Measurements from ENCODE around the gene MMP15. TPM values are rescaled to one million over a fixed set of nuclear protein-coding genes. Genes with fewer than 3 reads are reported as not detected.

The MMP15 gene
- total and polyA plus RNA-seq, 4 donors = 19.5 to 44.5 (median 29.4) TPM

- peak; percentile 72 to 73 (median 73) for DNase-seq
- H3K27ac ChIP-seq (ENCODE audit: low read depth in 1 of 2, low read length in 1 of 2) = no peak overlapping the region
- WGBS, 2 donors = 59 to 67% methylated on average over 8 of the region's 8 CpGs
- peak; percentile 70 for TF ChIP-seq CTCF (IDR thresholded peaks at IDR 0.05; ENCODE audit: control extremely low read depth, extremely low read depth)
- no peak overlapping the region for H3K4me3 ChIP-seq
- ATAC-seq (ENCODE audit: insufficient read depth, low FRiP score) = no peak
- peaks cover 0 to 8% (median 0%) of the 10 kb centered on the region in 4 donors for H3K36me3 ChIP-seq (ENCODE audit: control insufficient read depth in 4 of 4, insufficient read depth in 4 of 4, low read length in 4 of 4)
- H3K9me3 ChIP-seq (ENCODE audit: control insufficient read depth in 4 of 4, insufficient read depth in 3 of 4, low read length in 3 of 4) = no peaks in the 10 kb centered on the region
- peaks cover 0 to 53% (median 16%) of the 10 kb centered on the region in 5 donors for H3K4me1 ChIP-seq (ENCODE audit: control insufficient read depth in 5 of 5, insufficient read depth in 5 of 5, low read length in 5 of 5)
- no peak overlapping the region for H3K9ac ChIP-seq (ENCODE audit: insufficient read depth in 1 of 2, low read length in 2 of 2)
- H3K27me3 ChIP-seq (ENCODE audit: control insufficient read depth in 3 of 3, insufficient read depth in 3 of 3, low read length in 2 of 3) = no peaks in the 10 kb centered on the region
Measured at GRCh38 chr16:58020628-58021521, 4.7 kb upstream of the MMP15 start.

GRCh38 chr16:58021661-58022551 lies 3.6 kb upstream of the MMP15 start:
- Histone ChIP-seq H3K4me3 (no peak overlapping the region), H3K9ac (ENCODE audit: insufficient read depth in 1 of 2, low read length in 2 of 2) (no peak overlapping the region), H3K36me3 (ENCODE audit: control insufficient read depth in 4 of 4, insufficient read depth in 4 of 4, low read length in 4 of 4) (peaks cover 0 to 8% (median 0%) of the 10 kb centered on the region in 4 donors), H3K27me3 (ENCODE audit: control insufficient read depth in 3 of 3, insufficient read depth in 3 of 3, low read length in 2 of 3) (no peaks in the 10 kb centered on the region), H3K9me3 (ENCODE audit: control insufficient read depth in 4 of 4, insufficient read depth in 3 of 4, low read length in 3 of 4) (no peaks in the 10 kb centered on the region), H3K27ac (ENCODE audit: low read depth in 1 of 2, low read length in 1 of 2) (peak overlapping the region in 1 of 2 donors; percentile 46), H3K4me1 (ENCODE audit: control insufficient read depth in 5 of 5, insufficient read depth in 5 of 5, low read length in 5 of 5) (peaks cover 0 to 58% (median 19%) of the 10 kb centered on the region in 5 donors)
- WGBS, 2 donors = 68 to 81% methylated on average over 8 of the region's 8 CpGs
- ATAC-seq (ENCODE audit: insufficient read depth, low FRiP score) (no peak), DNase-seq (no peak)
- no peak for TF ChIP-seq CTCF (IDR thresholded peaks at IDR 0.05; ENCODE audit: control extremely low read depth, extremely low read depth)

- Histone ChIP-seq H3K4me1 (ENCODE audit: control insufficient read depth in 5 of 5, insufficient read depth in 5 of 5, low read length in 5 of 5) (peaks cover 2 to 65% (median 23%) of the 10 kb centered on the region in 5 donors), H3K4me3 (no peak overlapping the region), H3K27me3 (ENCODE audit: control insufficient read depth in 3 of 3, insufficient read depth in 3 of 3, low read length in 2 of 3) (no peaks in the 10 kb centered on the region), H3K36me3 (ENCODE audit: control insufficient read depth in 4 of 4, insufficient read depth in 4 of 4, low read length in 4 of 4) (peaks cover 0 to 6% (median 0%) of the 10 kb centered on the region in 4 donors), H3K27ac (ENCODE audit: low read depth in 1 of 2, low read length in 1 of 2) (peak overlapping the region; percentile 35 to 46), H3K9ac (ENCODE audit: insufficient read depth in 1 of 2, low read length in 2 of 2) (no peak overlapping the region), H3K9me3 (ENCODE audit: control insufficient read depth in 4 of 4, insufficient read depth in 3 of 4, low read length in 3 of 4) (no peaks in the 10 kb centered on the region)
- TF ChIP-seq CTCF (IDR thresholded peaks at IDR 0.05; ENCODE audit: control extremely low read depth, extremely low read depth) = no peak
- no peak for ATAC-seq (ENCODE audit: insufficient read depth, low FRiP score)
- peak; percentile 82 to 90 (median 87) for DNase-seq
- 22 to 41% methylated on average over 18 of the region's 18 CpGs for WGBS, 2 donors
Measured at GRCh38 chr16:58022601-58023371, 2.8 kb upstream of the MMP15 start.

All from lung (tissue), 12 donors.